Naive B cell (primary cell): ENCODE results near the gene HOXD13. TPM values are rescaled to one million over a fixed set of nuclear protein-coding genes. Genes with fewer than 3 reads are reported as not detected.

Experiments
- ATAC-seq, 2 donors: fragments of 150-1000 bp; cut with Tn5 transposase; 2 replicates each; pipeline ENCODE4 v1.10.0; 2021; ENCODE audit warnings: low read depth in 2 of 2, mild to moderate bottlenecking in 2 of 2, moderate library complexity in 2 of 2
- DNase-seq: peaks from one replicate; pipeline ENCODE4 v3.0.0; 2022
- H3K27ac Mint-ChIP-seq, 6 donors: one replicate each; pipeline ENCODE4 v1.8.0; 2020 to 2022; ENCODE audit warnings: mild to moderate bottlenecking in 6 of 6, mixed read lengths in 6 of 6, moderate library complexity in 5 of 6, inconsistent platforms in 2 of 6
- H3K27me3 Mint-ChIP-seq, 3 donors: one replicate each; pipeline ENCODE4 v1.8.0; 2021 to 2022; ENCODE audit warnings: mixed read lengths in 3 of 3, mild to moderate bottlenecking in 1 of 3
- H3K36me3 Mint-ChIP-seq, 2 donors: one replicate each; pipeline ENCODE4 v1.8.0; 2020 to 2022; ENCODE audit warnings: mixed read lengths in 2 of 2, inconsistent platforms in 1 of 2, mild to moderate bottlenecking in 1 of 2
- H3K4me1 Mint-ChIP-seq, 3 donors: one replicate each; pipeline ENCODE4 v1.8.0; 2020 to 2022; ENCODE audit warnings: mixed read lengths in 3 of 3, inconsistent platforms in 1 of 3, mild to moderate bottlenecking in 1 of 3, moderate library complexity in 1 of 3
- H3K4me3 Mint-ChIP-seq, 8 donors: one replicate each; pipeline ENCODE4 v1.8.0; 2020 to 2022; ENCODE audit warnings: mild to moderate bottlenecking in 8 of 8, mixed read lengths in 8 of 8, moderate library complexity in 8 of 8, inconsistent platforms in 2 of 8
- H3K9me3 Mint-ChIP-seq, 7 donors: one replicate each; pipeline ENCODE4 v1.8.0; 2020 to 2022; ENCODE audit warnings: mixed read lengths in 7 of 7, mild to moderate bottlenecking in 5 of 7, inconsistent platforms in 2 of 7, moderate library complexity in 1 of 7
- polyA plus RNA-seq, 6 donors: library from polyadenylated mRNA; unstranded; fragments of 300-500 nt; fragmentation: Illumina TruSeq; gene quantifications; one replicate each; pipeline ENCODE4 v1.2.3, GENCODE V29; 2021; ENCODE audit warnings: low read depth in 6 of 6

HOXD13 gene
- polyA plus RNA-seq, 6 donors from 2014 or later: not detected

DNA sequence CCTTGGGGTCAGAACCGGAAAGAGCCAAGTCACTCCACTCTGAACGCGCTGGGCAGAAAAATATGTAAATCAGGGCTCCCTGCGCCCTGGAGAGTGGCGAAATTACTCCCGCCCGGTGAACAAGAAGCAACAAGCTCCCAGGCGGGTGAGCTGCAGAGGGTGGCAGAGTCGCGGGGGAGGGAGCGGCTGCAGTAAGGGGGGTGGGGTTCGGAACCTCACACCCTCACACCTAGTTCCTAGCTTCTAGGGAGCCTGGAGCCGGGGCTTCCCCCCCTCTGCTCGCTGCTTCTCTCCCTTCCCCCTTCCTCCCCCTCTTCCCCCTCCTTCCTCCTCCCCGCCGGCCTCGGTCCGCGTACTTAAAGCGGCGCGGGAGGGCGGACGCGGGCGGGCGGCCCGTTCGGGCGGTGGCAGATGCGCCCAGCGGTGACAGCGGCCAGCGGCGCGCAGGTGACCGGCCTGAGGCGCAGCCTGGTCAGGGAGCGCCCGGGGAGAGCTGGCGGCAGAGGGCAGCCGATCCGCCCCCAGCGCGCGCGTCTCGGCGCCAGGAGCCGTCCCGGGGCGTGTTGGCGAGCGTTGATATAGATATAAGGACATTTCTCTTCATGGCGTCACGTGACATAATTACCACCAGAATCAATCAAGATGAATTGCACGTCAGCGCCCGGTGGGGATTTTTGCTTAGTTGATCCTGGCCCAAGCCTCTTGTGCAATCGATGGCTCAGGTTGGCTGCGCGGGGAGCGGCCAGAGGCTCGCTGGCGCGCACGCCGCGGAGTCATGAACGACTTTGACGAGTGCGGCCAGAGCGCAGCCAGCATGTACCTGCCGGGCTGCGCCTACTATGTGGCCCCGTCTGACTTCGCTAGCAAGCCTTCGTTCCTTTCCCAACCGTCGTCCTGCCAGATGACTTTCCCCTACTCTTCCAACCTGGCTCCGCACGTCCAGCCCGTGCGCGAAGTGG is 14.3 kb downstream of the HOXD13 start, which contains the start of gene HOXD11:
Gene HOXD11, plus strand, starts transcription at position 700 of the 959 bp plus-strand sequence. Its CDS starts 76 bp downstream, at position 776.
- Mint-ChIP-seq H3K9me3 (peaks cover 0 to 42% (median 11%) of the 10 kb centered on the region in 7 donors), H3K36me3 (peaks cover 5 to 15% of the 10 kb centered on the region in 2 donors), H3K4me3 (peak within 1 kb of the TSS; percentile 62 to 91 (median 80)), H3K27me3 (peaks cover 76 to 84% (median 80%) of the 10 kb centered on the region in 3 donors), H3K27ac (peak within 1 kb of the TSS in 5 of 6 donors; percentile 53 to 95 (median 87)), H3K4me1 (peaks cover 21 to 33% (median 31%) of the 10 kb centered on the region in 3 donors)
- ATAC-seq (peak; percentile 25 to 32), DNase-seq (no peak)

DNA sequence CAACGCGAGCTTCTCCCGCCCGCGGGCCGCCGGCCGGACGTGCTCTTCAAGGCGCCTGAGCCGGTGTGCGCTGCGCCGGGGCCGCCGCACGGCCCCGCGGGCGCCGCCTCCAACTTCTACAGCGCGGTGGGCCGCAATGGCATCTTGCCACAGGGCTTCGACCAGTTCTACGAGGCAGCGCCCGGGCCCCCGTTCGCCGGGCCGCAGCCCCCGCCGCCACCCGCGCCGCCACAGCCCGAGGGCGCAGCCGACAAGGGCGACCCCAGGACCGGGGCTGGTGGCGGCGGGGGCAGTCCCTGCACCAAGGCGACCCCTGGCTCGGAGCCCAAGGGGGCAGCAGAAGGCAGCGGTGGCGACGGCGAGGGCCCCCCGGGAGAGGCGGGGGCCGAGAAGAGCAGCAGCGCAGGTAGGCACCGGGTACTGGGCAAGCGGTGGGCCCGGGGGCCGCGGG is 15.2 kb downstream of the HOXD13 start:
- peaks cover 73 to 84% (median 76%) of the 10 kb centered on the region in 3 donors for H3K27me3 Mint-ChIP-seq
- DNase-seq (no peak), ATAC-seq (no peak)
- peaks cover 5 to 10% of the 10 kb centered on the region in 2 donors for H3K36me3 Mint-ChIP-seq
- H3K4me1 Mint-ChIP-seq: peaks cover 21 to 33% (median 31%) of the 10 kb centered on the region in 3 donors
- no peak overlapping the region for H3K27ac Mint-ChIP-seq
- peak overlapping the region in 1 of 8 donors; percentile 54 for H3K4me3 Mint-ChIP-seq
- H3K9me3 Mint-ChIP-seq: peaks cover 0 to 41% (median 12%) of the 10 kb centered on the region in 7 donors

DNA sequence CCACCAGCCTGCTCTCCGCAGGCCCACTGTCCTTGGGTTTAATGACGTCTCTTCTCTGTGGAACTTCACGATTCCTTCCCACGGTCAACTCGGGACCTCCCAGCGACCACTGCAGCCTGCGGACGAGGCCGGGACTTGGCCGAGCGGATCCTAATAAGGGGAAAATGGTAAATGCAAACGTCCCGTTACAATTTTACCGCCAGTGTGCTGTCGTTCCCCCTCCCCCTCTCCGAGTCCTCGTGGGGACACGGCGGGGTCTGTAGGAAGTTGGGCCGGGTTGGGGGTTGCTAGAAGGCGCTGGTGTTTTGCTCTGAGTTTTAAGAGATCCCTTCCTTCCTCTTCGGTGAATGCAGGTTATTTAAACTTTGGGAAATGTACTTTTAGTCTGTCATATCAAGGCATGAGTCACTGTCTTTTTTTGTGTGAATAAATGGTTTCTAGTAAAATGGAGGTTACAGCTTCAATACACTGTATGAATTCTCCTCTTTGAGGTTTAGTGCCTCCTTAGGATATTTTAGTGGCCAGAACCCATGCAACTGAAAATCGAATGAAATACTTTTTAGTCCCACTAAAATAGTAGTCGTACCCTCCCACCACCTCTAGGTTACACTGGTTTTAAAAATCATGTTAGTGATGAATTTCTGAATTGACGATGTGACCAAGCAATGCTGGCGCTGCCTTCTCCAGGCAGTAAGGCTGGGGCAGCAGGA is 16.8 kb downstream of the HOXD13 start:
- Mint-ChIP-seq H3K27me3 (peaks cover 71 to 80% (median 73%) of the 10 kb centered on the region in 3 donors), H3K9me3 (peaks cover 0 to 38% (median 9%) of the 10 kb centered on the region in 7 donors), H3K4me1 (peaks cover 21 to 32% (median 28%) of the 10 kb centered on the region in 3 donors), H3K4me3 (peak overlapping the region in 5 of 8 donors; percentile 22 to 79 (median 58)), H3K36me3 (peaks cover 5 to 10% of the 10 kb centered on the region in 2 donors), H3K27ac (peak overlapping the region in 4 of 6 donors; percentile 66 to 93 (median 86))
- ATAC-seq (no peak), DNase-seq (no peak)

DNA sequence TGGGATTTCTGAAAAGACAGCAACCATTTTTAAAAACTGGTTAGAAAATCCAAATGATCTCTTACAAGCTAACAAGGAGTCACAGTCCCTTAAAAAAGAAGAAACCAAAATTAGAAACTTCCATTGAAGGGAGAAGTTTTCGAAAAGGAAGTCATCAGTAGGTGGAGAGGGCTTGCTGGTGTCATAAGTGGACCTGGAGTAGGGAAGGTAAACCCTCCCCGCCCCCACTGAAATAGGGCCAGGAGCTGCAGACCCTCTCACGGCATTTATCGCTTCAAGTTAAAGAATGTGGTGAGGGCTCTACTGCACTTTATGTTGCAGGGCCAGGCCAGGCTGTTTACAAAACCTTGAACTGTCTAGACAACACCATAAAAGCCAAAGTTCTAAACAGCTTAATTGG is 17.4 kb downstream of the HOXD13 start:
- Mint-ChIP-seq H3K4me1 (peaks cover 19 to 26% (median 26%) of the 10 kb centered on the region in 3 donors), H3K27ac (peak overlapping the region in 3 of 6 donors; percentile 16 to 92 (median 19)), H3K27me3 (peaks cover 70 to 77% (median 72%) of the 10 kb centered on the region in 3 donors), H3K36me3 (peaks cover 5 to 10% of the 10 kb centered on the region in 2 donors), H3K4me3 (peak overlapping the region in 2 of 8 donors; percentile 58 to 75), H3K9me3 (peaks cover 0 to 38% (median 8%) of the 10 kb centered on the region in 7 donors)
- no peak for ATAC-seq
- no peak for DNase-seq

DNA sequence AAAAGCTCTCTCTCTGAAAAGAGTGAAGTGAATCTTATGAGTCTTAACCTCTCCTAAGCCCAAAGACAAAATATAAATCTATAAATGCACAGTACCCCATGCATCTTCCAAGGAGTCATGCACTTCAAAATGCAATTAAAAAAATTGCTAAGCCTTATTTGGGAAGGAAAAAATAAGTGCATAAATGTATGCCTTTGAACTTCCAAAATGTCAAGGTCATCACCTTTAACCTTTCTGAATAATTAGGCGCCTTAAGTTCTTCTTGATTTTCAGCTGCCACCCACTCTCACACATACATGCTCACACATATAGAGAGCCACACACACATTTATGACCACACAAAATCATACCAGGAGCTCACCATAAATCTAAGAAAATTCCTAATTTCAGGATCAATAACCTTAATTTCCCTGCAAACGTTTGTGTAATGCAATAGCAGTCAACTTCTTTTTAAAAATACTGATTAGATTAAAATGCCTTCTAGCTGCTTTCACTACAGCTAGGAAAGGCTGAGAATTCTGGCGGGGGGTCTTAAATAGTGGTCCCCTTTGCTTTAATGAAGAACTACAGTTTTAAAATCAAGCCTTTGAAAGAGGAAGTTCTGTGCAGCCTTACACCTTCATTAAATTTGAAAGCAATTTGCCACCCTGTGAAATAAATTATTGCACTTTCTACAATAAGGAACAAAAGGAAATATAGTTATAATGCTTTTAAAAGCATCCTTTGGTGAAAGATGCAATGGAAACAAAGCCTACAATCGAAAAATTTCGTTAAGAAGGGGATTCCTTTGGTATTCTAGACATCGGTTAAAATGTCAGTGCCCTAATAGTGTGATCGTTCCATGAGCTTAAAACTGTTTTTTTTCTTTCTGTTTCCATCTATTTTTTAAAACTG is 18.1 kb downstream of the HOXD13 start:
- H3K4me3 Mint-ChIP-seq: peak overlapping the region in 3 of 8 donors; percentile 9 to 75 (median 58)
- ATAC-seq (no peak), DNase-seq (no peak)
- H3K36me3 Mint-ChIP-seq: peaks cover 5 to 10% of the 10 kb centered on the region in 2 donors
- H3K27me3 Mint-ChIP-seq: peaks cover 65 to 73% (median 72%) of the 10 kb centered on the region in 3 donors
- H3K27ac Mint-ChIP-seq: peak overlapping the region in 4 of 6 donors; percentile 39 to 92 (median 66)
- H3K4me1 Mint-ChIP-seq: peaks cover 13 to 20% (median 19%) of the 10 kb centered on the region in 3 donors
- H3K9me3 Mint-ChIP-seq: peaks cover 0 to 40% (median 8%) of the 10 kb centered on the region in 7 donors

DNA sequence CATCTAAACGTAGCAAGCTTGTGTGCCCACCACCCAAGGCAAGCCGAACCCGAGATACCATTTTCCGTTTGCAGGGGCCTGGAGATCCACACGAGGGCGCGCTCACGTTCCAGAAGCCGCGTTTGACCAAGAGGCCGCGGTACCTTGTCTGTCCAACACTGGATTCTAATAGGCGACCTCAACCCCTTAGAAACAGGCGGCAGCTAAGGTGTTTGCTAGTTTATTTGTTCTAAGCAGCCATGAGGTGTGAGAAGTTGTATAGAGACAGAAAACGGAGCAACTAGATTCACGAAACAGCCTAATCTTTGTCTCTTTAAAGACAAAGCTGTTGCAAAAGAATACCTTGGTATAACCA is 18.8 kb downstream of the HOXD13 start:
- Mint-ChIP-seq H3K27ac (peak overlapping the region in 4 of 6 donors; percentile 39 to 83 (median 65)), H3K4me3 (peak overlapping the region in 3 of 8 donors; percentile 9 to 75 (median 44)), H3K36me3 (peaks cover 4 to 5% of the 10 kb centered on the region in 2 donors), H3K9me3 (peaks cover 0 to 39% (median 8%) of the 10 kb centered on the region in 7 donors), H3K27me3 (peaks cover 64 to 73% (median 72%) of the 10 kb centered on the region in 3 donors), H3K4me1 (peaks cover 7 to 14% (median 14%) of the 10 kb centered on the region in 3 donors)
- no peak for DNase-seq
- ATAC-seq: no peak

DNA sequence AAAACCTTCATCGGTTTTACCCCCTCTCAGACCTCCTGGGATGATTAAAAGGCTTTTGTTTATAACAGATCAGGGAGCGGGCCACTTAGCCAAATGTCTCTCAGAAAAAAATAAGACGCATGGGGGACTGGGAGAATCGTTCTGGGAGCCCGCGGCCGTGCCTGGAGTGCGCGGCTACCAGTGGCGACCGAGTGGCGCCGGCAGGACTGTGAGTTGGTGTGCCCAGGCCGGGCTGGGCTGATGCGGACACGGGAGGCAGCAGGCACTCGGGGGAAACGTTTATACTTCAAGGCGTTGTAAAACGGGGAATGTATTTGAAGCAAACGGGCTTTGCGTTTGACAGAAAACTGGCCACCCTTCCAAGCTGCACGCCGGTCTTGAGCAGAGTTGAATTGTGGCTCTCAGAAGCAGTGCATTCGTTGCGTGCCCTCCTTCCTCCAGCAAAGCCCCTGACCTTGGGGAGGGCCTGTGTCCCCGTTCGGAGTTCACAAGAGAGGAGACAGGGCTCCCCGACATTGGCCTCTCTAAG is 19.4 kb downstream of the HOXD13 start:
- Mint-ChIP-seq H3K4me1 (peaks cover 5 to 17% (median 11%) of the 10 kb centered on the region in 3 donors), H3K27ac (peak overlapping the region in 3 of 6 donors; percentile 44 to 86 (median 80)), H3K27me3 (peaks cover 66 to 76% (median 75%) of the 10 kb centered on the region in 3 donors), H3K4me3 (peak overlapping the region in 4 of 8 donors; percentile 37 to 75 (median 49)), H3K36me3 (peaks cover 4 to 7% of the 10 kb centered on the region in 2 donors), H3K9me3 (peaks cover 0 to 40% (median 9%) of the 10 kb centered on the region in 7 donors)
- DNase-seq: no peak
- ATAC-seq: no peak

DNA sequence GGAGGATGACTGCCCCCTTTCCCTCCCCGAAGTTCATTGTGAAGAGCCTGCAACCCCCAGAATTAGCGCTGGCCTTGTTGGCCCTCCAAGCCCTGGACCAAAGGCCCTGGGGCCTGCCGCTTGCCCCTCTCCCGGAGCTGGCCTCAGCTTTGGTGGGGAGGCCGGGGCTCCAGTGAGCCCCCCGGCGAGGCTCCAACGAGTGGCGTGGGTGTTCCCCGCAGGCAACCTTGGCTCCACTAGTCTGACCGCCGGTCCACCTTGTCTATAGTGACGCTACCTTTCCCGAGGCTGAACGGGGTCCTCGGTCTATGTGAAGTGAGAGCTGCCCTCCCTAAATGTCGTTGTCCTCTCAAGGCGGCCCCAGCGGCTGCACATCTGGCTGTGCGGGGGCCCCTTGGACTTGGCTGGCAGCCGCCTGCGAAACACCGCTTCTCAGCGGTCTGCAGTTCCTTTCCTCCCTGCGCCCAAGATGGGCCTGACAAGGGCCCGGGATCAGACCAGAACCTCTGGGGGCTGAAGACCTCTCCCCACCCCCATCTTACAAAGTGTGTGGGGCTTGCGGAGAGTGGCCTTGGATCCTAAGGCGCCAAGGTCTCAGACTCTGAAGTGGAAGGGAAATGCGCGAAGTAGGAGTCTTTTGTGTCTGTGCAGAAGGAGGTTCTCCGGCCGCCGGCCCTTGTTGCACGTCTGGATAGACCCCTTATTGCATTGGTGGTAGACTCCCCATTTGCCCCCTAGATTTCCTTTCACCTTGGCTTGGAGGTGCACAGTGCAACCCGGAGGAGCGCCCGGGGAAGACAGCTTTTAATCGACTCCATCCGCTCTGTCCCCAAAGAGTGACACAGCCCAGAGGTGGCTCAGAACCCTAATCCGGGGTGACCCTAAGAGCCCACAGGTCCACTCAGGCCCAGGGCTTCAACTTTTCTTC is 20.1 kb downstream of the HOXD13 start:
- Mint-ChIP-seq H3K9me3 (peaks cover 0 to 44% (median 10%) of the 10 kb centered on the region in 7 donors), H3K4me3 (peak overlapping the region in 3 of 8 donors; percentile 42 to 75 (median 56)), H3K36me3 (peaks cover 7 to 9% of the 10 kb centered on the region in 2 donors), H3K27me3 (peaks cover 73 to 83% (median 78%) of the 10 kb centered on the region in 3 donors), H3K4me1 (peaks cover 5 to 17% (median 8%) of the 10 kb centered on the region in 3 donors), H3K27ac (peak overlapping the region in 4 of 6 donors; percentile 54 to 81 (median 68))
- ATAC-seq: no peak
- no peak for DNase-seq

DNA sequence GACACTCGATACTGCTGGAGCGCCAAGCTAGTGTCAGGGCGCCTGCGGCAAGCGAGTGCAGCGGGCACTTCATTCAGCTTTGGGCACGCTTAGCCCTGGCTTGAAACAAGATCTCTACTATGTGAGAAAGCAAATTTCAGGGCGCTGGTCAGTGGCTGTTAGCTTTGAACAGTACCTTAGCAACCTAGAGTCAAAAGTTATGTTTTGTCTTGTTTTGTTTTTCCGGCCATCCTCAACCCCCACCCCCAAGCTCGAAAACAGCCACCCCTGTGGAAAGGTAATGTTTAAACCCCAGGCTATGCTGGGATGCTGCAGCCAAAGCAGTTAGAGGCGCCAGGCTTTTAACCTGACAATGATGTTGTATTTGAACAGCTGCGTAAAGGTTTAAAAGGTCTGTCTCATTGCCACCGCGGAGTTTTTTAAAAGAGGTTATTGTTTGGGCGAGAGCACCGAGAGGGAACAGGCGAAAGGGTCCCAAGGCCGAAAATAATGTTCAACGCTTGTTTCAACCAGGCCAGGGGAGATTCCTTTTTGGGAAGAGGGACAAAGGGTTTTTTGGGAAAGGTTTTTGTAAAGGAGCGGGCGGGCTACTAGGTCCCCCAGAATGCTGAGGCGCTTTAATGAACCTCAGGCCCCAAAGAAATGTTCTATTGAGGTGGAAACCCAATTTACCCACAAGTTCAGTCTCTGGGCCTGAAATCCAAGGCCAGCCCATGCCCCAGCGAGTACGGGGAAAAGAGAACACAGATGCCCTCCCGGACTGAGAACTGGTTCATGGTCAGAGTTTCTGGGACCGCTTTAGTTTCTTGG is 21.8 kb downstream of the HOXD13 start:
- Mint-ChIP-seq H3K4me3 (no peak overlapping the region), H3K27ac (peak overlapping the region in 1 of 6 donors; percentile 42), H3K27me3 (peaks cover 81 to 89% (median 84%) of the 10 kb centered on the region in 3 donors), H3K4me1 (peaks cover 4 to 14% (median 9%) of the 10 kb centered on the region in 3 donors), H3K9me3 (peaks cover 0 to 41% (median 9%) of the 10 kb centered on the region in 7 donors), H3K36me3 (peaks cover 8 to 22% of the 10 kb centered on the region in 2 donors)
- ATAC-seq: no peak
- no peak for DNase-seq

DNA sequence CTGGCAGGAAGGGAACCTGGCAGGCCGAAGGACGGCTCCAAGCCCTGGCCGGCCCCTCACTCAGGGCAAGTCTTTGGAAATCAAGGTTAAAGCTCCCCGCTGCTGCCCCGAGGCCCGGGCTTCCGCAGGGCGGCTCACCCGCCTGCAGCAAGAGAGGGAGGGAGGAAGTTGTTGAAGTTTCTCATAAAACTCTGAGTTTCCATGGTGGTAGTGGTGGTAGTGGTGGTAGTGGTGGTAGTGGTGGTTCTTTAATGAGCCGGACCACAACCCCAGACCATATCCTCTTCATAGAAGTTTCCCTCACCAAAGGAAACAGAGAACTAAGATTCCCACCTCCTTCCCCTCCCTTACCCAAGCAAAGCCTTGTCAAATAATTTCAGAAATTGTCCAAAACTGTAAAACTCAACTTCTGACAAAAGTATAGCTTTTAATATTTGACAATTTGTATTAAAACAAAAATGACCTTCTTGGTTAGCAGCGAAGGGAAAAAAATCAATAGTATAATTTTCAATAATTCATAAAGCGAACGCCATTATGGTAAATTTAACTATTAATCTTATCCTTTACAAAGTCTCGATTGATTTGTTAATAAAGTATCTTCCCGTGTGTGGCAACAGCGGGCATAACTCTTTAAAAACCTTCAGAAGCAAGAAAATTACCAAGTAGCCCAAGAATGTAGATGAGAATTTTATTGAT is 22.6 kb downstream of the HOXD13 start:
- peaks cover 0 to 39% (median 4%) of the 10 kb centered on the region in 7 donors for H3K9me3 Mint-ChIP-seq
- DNase-seq: no peak
- H3K27ac Mint-ChIP-seq: no peak overlapping the region
- no peak for ATAC-seq
- peak overlapping the region in 1 of 8 donors; percentile 65 for H3K4me3 Mint-ChIP-seq
- peaks cover 5 to 22% of the 10 kb centered on the region in 2 donors for H3K36me3 Mint-ChIP-seq
- peaks cover 81 to 89% (median 84%) of the 10 kb centered on the region in 3 donors for H3K27me3 Mint-ChIP-seq
- peaks cover 4 to 14% (median 8%) of the 10 kb centered on the region in 3 donors for H3K4me1 Mint-ChIP-seq
